Immature natural killer cell (primary cell): ENCODE data around the gene SAMD8. TPM values are rescaled to one million over a fixed set of nuclear protein-coding genes. Genes with fewer than 3 reads are reported as not detected.
"Not testable (repeated sequence)": the region's sequence is repeated elsewhere in the genome, so short reads cannot be mapped to it uniquely, and the experiment has no call there.

Experiments
- DNase-seq, 3 donors: peaks; one replicate each; pipeline ENCODE4 v3.0.0; 2022; ENCODE audit warnings: mixed read lengths in 1 of 3
- H3K27ac Mint-ChIP-seq, 6 donors: one replicate each; pipeline ENCODE4 v1.8.0; 2020; ENCODE audit warnings: mixed read lengths in 6 of 6, mild to moderate bottlenecking in 5 of 6, inconsistent platforms in 4 of 6, moderate library complexity in 3 of 6
- H3K27me3 Mint-ChIP-seq, 3 donors: one replicate each; pipeline ENCODE4 v1.8.0; 2020 to 2021; ENCODE audit warnings: low read depth in 3 of 3, mild to moderate bottlenecking in 3 of 3, mixed read lengths in 3 of 3, moderate library complexity in 3 of 3, inconsistent platforms in 1 of 3
- H3K36me3 Mint-ChIP-seq, 3 donors: one replicate each; pipeline ENCODE4 v1.8.0; 2020; ENCODE audit warnings: mixed read lengths in 3 of 3, inconsistent platforms in 2 of 3, mild to moderate bottlenecking in 2 of 3
- H3K4me1 Mint-ChIP-seq, 2 donors: one replicate each; pipeline ENCODE4 v1.8.0; 2020; ENCODE audit warnings: inconsistent platforms in 2 of 2, mild to moderate bottlenecking in 2 of 2, mixed read lengths in 2 of 2, moderate library complexity in 1 of 2
- H3K4me3 Mint-ChIP-seq, 5 donors: one replicate each; pipeline ENCODE4 v1.8.0; 2020; ENCODE audit warnings: mild to moderate bottlenecking in 5 of 5, mixed read lengths in 5 of 5, inconsistent platforms in 3 of 5, moderate library complexity in 3 of 5
- H3K9me3 Mint-ChIP-seq, 6 donors: one replicate each; pipeline ENCODE4 v1.8.0; 2020; ENCODE audit warnings: mild to moderate bottlenecking in 6 of 6, mixed read lengths in 6 of 6, inconsistent platforms in 4 of 6, moderate library complexity in 3 of 6
- polyA plus RNA-seq, 3 donors: library from polyadenylated mRNA; unstranded; fragments of 300-500 nt; fragmentation: Illumina TruSeq; gene quantifications; one replicate each; pipeline ENCODE4 v1.2.3, GENCODE V29; 2021

The SAMD8 gene
- polyA plus RNA-seq, 3 donors from 2014 or later: 5.2 to 12.6 (median 9.8) TPM

DNA sequence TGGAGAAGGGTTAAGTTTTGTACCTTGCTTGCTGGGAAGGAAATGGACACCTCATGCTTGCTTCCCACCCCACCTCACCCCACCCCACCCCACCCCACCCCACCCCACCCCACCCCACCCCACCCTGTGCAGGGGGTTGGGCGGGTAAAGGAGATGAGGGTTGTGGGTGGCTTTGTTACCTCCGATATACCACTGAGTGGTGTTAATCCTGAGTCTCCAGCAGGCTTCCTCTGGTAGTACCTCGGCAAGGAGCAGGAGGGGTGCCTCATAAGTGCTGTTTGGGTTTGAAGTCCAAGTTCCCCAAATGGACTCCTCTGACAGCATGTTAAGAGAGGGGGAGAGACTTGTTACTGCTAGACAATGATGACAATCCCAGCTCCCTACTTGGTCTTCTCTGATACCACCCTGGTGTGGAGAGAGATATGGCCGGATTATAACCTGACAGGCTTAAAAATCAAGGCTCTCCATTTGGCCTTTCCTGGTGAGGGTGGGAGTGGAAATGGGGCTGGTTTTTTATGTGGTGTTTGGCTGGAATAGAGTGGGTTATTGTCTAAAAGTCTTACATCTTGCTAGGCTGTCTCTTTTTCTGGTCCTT lies 11.7 kb downstream of the SAMD8 start:
- no peaks in the 10 kb centered on the region for H3K27me3 Mint-ChIP-seq
- peak overlapping the region in 1 of 6 donors; percentile 45 for H3K27ac Mint-ChIP-seq
- H3K36me3 Mint-ChIP-seq: no peaks in the 10 kb centered on the region
- no peak overlapping the region for H3K4me3 Mint-ChIP-seq
- DNase-seq: no peak
- H3K4me1 Mint-ChIP-seq: peaks cover 21 to 41% of the 10 kb centered on the region in 2 donors
- H3K9me3 Mint-ChIP-seq: no peaks in the 10 kb centered on the region

DNA sequence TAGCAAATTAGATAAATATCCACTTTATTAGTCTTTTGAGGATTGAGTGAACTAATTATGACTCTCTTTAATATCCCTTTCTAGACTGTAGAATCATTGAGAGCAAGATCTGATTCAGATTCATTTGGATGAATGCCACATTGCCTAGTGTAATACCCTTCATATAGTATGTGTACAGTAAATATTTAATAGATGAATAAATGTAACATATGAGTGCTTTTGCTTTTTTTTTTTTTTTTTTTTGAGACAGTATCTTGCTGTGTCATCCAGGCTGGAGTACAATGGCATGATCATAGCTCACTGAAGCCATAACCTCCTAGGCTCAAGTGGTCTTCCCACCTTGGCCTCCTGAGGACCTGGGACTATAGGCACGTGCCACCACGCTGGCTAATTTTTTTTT lies 14.8 kb downstream of the SAMD8 start:
- Mint-ChIP-seq H3K27me3 (no peaks in the 10 kb centered on the region), H3K9me3 (no peaks in the 10 kb centered on the region), H3K27ac (peak overlapping the region in 5 of 6 donors; percentile 18 to 77 (median 71)), H3K4me3 (peak overlapping the region in 1 of 5 donors; percentile 28), H3K36me3 (peaks cover 0 to 3% (median 0%) of the 10 kb centered on the region in 3 donors), H3K4me1 (peaks cover 21 to 40% of the 10 kb centered on the region in 2 donors)
- no peak for DNase-seq

DNA sequence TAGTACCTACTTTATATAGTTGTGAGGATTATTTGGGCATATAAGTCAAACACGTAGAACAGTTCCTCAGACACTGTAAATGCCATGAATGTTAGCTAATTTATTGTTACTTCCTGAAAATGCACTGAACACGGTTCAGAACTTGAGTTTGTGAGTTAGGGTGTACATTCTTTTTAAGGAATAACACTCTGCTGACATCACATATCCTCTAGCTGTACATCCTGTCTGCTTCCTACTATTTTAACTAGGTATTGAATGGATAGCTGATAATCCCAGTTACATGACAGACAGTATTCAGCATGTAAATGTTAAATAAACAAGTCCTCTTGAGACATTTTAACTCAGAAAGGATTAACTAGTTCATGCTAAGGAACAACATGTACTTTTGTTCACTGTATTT lies 16.0 kb downstream of the SAMD8 start:
- Mint-ChIP-seq H3K27me3 (no peaks in the 10 kb centered on the region), H3K4me3 (no peak overlapping the region), H3K36me3 (peaks cover 0 to 3% (median 0%) of the 10 kb centered on the region in 3 donors), H3K4me1 (peaks cover 19 to 43% of the 10 kb centered on the region in 2 donors), H3K9me3 (no peaks in the 10 kb centered on the region), H3K27ac (no peak overlapping the region)
- DNase-seq: no peak

DNA sequence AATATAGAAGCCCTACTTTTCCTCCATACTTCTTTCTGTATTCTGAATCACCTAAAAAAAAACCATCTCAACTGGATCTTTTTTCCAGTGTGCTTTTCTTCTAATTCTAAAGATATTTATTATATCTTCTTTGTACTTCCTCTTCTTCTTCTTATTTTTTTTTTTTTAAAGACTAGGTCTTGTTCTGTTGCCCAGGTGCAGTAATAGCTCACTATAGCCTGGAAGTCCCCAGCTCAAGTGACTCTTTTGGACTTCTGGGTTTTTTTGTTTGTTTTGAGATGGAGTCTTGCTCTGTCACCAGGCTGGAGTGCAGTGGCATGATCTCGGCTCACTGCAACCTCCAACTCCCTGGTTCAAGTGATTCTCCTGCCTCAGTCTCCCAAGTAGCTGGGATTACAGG lies 17.5 kb downstream of the SAMD8 start:
- not testable (repeated sequence) for H3K36me3 Mint-ChIP-seq, H3K9me3 Mint-ChIP-seq, DNase-seq, H3K27me3 Mint-ChIP-seq, H3K27ac Mint-ChIP-seq, H3K4me3 Mint-ChIP-seq
- peaks cover 13 to 35% of the 10 kb centered on the region in 2 donors for H3K4me1 Mint-ChIP-seq

DNA sequence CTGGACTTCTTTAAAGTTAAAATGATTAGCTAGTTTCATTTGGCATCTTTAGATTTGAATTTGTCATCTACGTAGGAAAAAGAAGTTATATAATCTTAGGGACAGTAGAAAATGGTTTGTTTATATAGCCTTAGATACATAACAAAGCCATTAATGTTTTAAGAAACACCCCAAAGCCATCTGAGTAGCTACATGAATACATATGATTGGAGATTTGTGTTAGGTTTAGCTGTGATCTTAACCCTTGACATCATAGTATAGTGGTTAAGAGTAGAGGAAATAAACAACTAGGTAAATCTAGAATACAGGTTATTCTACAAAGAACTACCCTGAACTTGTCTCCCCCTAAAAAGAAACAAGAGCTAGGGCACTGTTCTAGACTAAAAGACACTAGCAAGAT lies 18.1 kb downstream of the SAMD8 start:
- Mint-ChIP-seq H3K4me3 (no peak overlapping the region), H3K36me3 (peaks cover 0 to 3% (median 0%) of the 10 kb centered on the region in 3 donors), H3K9me3 (no peaks in the 10 kb centered on the region), H3K27me3 (no peaks in the 10 kb centered on the region), H3K27ac (no peak overlapping the region), H3K4me1 (peaks cover 13 to 30% of the 10 kb centered on the region in 2 donors)
- no peak for DNase-seq

DNA sequence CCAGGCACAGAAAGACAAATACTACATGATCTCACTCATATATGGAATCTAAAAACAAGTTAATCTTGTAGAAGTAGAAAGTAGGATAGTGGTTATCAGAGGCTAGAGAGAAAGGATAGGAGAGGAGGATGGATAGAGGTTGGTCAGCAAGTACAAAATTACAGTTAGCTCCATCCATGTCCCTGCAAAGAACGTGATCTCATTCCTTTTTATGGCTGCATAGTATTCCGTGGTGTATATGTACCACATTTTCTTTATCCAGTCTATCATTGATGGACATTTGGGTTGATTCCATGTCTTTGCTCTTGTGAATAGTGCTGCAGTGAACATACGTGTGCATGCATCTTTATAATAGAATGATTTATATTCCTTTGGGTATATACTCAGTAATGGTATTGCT lies 22.2 kb downstream of the SAMD8 start:
- DNase-seq, H3K9me3 Mint-ChIP-seq, H3K36me3 Mint-ChIP-seq, H3K27me3 Mint-ChIP-seq, H3K4me3 Mint-ChIP-seq, H3K27ac Mint-ChIP-seq: not testable (repeated sequence)
- H3K4me1 Mint-ChIP-seq: peaks cover 21 to 42% of the 10 kb centered on the region in 2 donors

DNA sequence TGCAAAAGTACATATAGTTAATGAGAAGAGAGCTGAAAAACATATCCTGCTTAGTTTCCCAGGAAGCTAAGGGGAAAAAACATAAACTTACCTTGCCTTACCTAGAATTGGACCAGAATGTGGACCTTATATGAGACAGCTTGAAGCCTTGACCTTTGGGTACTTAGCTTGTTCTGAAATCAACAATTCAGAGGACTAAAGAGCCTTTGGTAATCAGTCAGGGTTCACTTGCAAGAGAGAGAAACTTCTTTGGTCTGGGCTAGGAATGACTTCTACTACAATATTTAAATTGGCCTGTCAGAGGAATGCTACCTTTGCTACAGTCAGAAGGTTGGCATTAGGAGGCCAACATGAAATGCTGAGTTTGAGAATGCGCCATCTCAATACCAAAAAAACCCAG lies 24.9 kb downstream of the SAMD8 start:
- Mint-ChIP-seq H3K4me1 (peaks cover 27 to 50% of the 10 kb centered on the region in 2 donors), H3K4me3 (no peak overlapping the region), H3K36me3 (no peaks in the 10 kb centered on the region), H3K27ac (peak overlapping the region in 2 of 6 donors; percentile 0 to 68), H3K27me3 (no peaks in the 10 kb centered on the region), H3K9me3 (no peaks in the 10 kb centered on the region)
- DNase-seq: no peak

DNA sequence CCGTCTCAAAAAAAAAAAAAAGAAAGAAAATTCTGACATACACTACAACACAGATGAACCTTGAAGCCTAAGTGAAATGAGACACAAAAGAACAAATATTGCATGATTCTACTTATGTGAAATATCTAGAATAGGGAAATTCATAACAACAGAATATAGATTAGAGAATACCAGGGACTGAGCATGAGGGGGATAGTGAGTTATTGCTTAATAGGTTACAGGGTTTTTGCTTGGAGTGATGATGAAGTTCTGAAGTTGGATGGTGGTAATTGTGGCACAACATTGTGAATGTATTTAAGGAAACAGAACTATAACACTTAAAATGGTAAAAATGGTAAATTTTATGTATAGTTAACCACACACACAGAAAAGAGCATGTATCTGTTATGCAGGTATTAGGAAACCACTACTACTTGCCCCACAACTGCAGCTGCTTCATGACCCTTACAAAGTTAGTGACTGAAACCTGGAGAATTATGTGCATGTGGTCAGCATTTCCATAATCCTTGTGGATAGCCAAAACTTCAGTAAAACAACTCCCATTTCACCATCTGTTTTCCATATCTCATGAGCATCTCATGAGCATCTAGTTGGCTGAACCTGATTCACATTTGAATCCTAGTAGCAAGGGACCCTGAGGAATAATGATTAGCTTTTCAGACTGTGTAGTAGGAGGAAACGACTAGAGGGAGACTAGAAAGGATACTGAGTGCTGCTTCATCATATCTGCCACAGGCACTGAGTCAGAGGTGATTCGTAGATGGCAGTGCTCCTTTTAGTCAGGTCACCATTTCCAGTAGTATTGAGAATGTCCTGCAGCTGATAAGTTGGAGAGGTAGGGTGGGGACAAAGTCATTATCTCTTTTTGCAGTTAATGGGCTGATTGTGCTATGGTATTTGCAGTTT lies 26.3 kb downstream of the SAMD8 start:
- no peaks in the 10 kb centered on the region for H3K36me3 Mint-ChIP-seq
- H3K4me3 Mint-ChIP-seq: no peak overlapping the region
- no peaks in the 10 kb centered on the region for H3K27me3 Mint-ChIP-seq
- no peak for DNase-seq
- peak overlapping the region in 4 of 6 donors; percentile 19 to 71 (median 42) for H3K27ac Mint-ChIP-seq
- H3K4me1 Mint-ChIP-seq: peaks cover 28 to 46% of the 10 kb centered on the region in 2 donors
- H3K9me3 Mint-ChIP-seq: no peaks in the 10 kb centered on the region

DNA sequence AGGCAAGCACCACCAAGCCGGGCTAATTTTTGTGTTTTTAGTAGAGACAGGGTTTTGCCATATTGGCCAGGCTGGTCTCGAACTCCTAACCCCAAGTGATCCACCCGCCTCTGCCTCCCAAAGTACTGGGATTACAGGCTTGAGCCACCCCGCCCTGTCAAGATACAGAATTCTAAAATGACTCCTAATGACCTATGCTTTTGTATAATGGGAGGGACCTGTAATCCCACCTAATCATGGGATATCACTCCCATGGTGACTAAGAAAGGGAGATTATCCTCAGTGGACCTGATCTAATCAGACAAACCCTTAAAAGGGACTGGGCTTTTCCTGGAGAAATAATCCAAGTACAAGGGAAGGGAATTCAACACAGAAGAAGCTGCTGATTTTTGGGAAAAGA lies 28.8 kb downstream of the SAMD8 start:
- H3K27me3 Mint-ChIP-seq: no peaks in the 10 kb centered on the region
- H3K9me3 Mint-ChIP-seq: no peaks in the 10 kb centered on the region
- H3K4me3 Mint-ChIP-seq: no peak overlapping the region
- no peaks in the 10 kb centered on the region for H3K36me3 Mint-ChIP-seq
- DNase-seq: no peak
- no peak overlapping the region for H3K27ac Mint-ChIP-seq
- H3K4me1 Mint-ChIP-seq: peaks cover 40 to 68% of the 10 kb centered on the region in 2 donors

DNA sequence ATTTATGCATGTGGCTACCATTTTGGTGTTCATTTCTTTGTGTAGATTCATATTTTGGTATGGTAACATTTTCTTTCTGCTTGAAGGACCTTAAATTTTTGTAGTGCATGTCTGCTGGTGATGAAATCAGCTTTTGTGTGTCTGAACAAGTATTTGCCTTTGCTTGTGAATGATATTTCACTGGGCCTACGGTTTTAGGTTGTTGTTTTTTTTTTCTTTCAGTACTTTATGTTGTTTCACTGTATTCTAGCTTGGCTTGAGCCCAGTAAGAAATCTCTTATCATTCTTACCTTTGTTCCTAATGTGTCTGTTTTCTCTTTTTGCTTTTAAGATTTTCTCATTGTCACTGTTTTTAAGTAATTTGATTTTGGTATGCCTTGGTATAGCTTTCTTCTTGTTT lies 31.9 kb downstream of the SAMD8 start:
- Mint-ChIP-seq H3K9me3 (no peaks in the 10 kb centered on the region), H3K4me3 (no peak overlapping the region), H3K27me3 (no peaks in the 10 kb centered on the region), H3K27ac (peak overlapping the region in 2 of 6 donors; percentile 3 to 73), H3K4me1 (peaks cover 34 to 59% of the 10 kb centered on the region in 2 donors), H3K36me3 (no peaks in the 10 kb centered on the region)
- no peak for DNase-seq

DNA sequence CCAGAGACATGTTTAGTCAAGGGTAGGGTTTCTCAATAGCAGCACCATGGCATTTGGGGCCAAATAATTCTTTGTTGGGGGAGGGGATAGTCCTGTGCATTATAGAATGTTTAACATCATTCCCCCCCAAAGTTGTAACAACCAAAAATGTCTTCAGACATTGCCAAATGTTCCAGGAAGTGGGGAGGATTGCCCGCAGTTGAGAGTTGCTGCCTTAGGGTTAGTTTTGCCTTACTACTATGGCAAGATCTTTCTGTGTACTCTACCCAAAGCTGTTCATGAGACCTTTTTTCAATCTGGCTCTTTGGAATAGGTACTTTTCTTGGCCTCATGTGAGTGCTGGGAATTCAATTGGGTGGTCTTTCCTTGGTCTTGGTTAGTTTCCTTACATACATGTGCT lies 34.1 kb downstream of the SAMD8 start:
- H3K27ac Mint-ChIP-seq: peak overlapping the region in 4 of 6 donors; percentile 0 to 60 (median 20)
- DNase-seq: no peak

DNA sequence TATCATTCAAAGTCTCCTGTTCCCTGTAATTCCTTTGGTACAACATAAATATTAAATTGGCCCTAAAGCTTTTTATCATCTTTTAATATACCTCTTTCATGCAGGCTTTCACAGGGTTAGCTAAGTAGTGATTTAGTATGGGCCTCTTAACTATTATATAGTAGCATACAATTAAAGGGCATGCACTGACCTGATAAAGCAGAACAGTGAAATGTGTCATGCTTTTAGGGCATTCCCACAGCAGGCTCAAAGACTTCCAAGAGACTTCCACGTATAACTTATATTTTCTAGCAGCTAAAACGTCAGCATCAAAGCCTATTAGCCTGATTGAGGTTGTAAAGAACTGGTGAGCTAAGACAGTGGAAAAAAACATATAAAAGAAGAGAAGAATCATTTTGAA lies 35.3 kb downstream of the SAMD8 start:
- Mint-ChIP-seq H3K36me3 (peaks cover 0 to 7% (median 4%) of the 10 kb centered on the region in 3 donors), H3K27ac (no peak overlapping the region), H3K4me3 (no peak overlapping the region), H3K27me3 (peaks cover 0 to 2% (median 0%) of the 10 kb centered on the region in 3 donors), H3K4me1 (peaks cover 30 to 46% of the 10 kb centered on the region in 2 donors), H3K9me3 (no peaks in the 10 kb centered on the region)
- no peak for DNase-seq

More for the DNA sequence above, 34.1 kb downstream of the SAMD8 start:
- peaks cover 0 to 4% (median 1%) of the 10 kb centered on the region in 3 donors for H3K36me3 Mint-ChIP-seq
- H3K9me3 Mint-ChIP-seq: no peaks in the 10 kb centered on the region
- peaks cover 28 to 46% of the 10 kb centered on the region in 2 donors for H3K4me1 Mint-ChIP-seq
- H3K4me3 Mint-ChIP-seq: peak overlapping the region in 2 of 5 donors; percentile 22 to 34
- H3K27me3 Mint-ChIP-seq: peaks cover 0 to 2% (median 0%) of the 10 kb centered on the region in 3 donors

DNA sequence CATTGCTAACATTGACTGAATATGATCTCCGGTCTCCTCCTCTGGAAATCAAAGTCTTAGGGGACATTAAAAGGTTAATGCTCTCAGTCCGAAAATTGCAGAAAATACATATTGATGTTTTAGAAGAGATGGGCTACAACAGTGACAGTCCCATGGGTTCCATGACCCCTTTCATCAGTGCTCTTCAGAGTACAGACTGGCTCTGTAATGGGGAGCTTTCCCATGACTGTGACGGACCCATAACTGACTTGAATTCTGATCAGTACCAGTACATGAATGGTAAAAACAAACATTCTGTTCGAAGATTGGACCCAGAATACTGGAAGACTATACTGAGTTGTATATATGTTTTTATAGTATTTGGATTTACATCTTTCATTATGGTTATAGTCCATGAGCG lies 39.2 kb downstream of the SAMD8 start:
- DNase-seq: no peak
- peaks cover 13 to 33% of the 10 kb centered on the region in 2 donors for H3K4me1 Mint-ChIP-seq
- H3K27me3 Mint-ChIP-seq: peaks cover 0 to 2% (median 0%) of the 10 kb centered on the region in 3 donors
- H3K9me3 Mint-ChIP-seq: no peaks in the 10 kb centered on the region
- H3K27ac Mint-ChIP-seq: no peak overlapping the region
- no peak overlapping the region for H3K4me3 Mint-ChIP-seq
- H3K36me3 Mint-ChIP-seq: peaks cover 12 to 22% (median 15%) of the 10 kb centered on the region in 3 donors

DNA sequence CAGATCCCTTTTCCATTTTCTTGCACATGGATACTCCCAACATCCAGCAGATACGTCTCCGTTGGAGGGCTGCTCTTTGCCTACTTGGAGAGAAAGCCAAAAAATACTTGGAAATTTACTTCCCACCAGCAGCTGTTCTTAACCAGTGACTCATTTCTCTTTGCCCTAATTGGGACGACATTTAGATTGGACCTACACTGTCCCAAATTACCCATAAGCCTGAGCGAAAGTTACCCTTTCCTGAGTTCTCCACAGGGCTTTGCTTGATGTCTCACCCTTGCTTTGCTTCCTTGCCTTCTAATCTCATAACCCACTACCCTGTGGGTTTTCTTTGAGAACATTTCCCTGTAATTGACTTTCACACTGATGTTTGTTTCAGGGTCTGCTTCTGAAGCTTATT lies 48.1 kb downstream of the SAMD8 start:
- peaks cover 5 to 8% (median 5%) of the 10 kb centered on the region in 3 donors for H3K36me3 Mint-ChIP-seq
- DNase-seq: no peak
- H3K27me3 Mint-ChIP-seq: no peaks in the 10 kb centered on the region
- H3K27ac Mint-ChIP-seq: peak overlapping the region in 1 of 6 donors; percentile 37
- no peak overlapping the region for H3K4me3 Mint-ChIP-seq
- H3K4me1 Mint-ChIP-seq: peaks cover 9 to 23% of the 10 kb centered on the region in 2 donors
- no peaks in the 10 kb centered on the region for H3K9me3 Mint-ChIP-seq
